ENCODE results near the gene MOV10L1. TPM values are rescaled to one million over a fixed set of nuclear protein-coding genes. Genes with fewer than 3 reads are reported as not detected.

MOV10L1 gene
- total RNA-seq, 4 donors from 2014 or later, result 0.13 to 1.7 (median 1.6) TPM; not detected in 1

- H3K4me3 ChIP-seq (ENCODE audit: low read depth, poor library complexity, severe bottlenecking), result no peak overlapping the region
- intact Hi-C loops (cut with DNase I; ENCODE audit: low total_unique reads), result no loop called here
- DNase-seq (ENCODE audit: low spot score in 2 of 2), result no peak
- WGBS, 2 donors, result 88 to 91% methylated on average over 4 of the region's 4 CpGs
- no peak for TF ChIP-seq POLR2A (IDR thresholded peaks at IDR 0.05)
- no peak for TF ChIP-seq CTCF (IDR thresholded peaks at IDR 0.05)
These were observed 48.2 kb downstream of the MOV10L1 start for GRCh38 chr22:50138041-50138440.

- no peak for DNase-seq (ENCODE audit: low spot score in 2 of 2)
- H3K4me3 ChIP-seq (ENCODE audit: low read depth, poor library complexity, severe bottlenecking), result no peak overlapping the region
- WGBS, 2 donors, result 85 to 87% methylated on average over 9 of the region's 9 CpGs
- intact Hi-C loops (cut with DNase I; ENCODE audit: low total_unique reads), result no loop called here
- TF ChIP-seq POLR2A (IDR thresholded peaks at IDR 0.05) (no peak), CTCF (IDR thresholded peaks at IDR 0.05) (no peak)
These were observed 49.2 kb downstream of the MOV10L1 start for GRCh38 chr22:50138988-50139387.

- 78 to 79% methylated on average over 15 of the region's 15 CpGs for WGBS, 2 donors
These were observed 50.1 kb downstream of the MOV10L1 start for GRCh38 chr22:50139843-50140415.

GRCh38 chr22:50140615-50141014 is 50.8 kb downstream of the MOV10L1 start:
- TF ChIP-seq POLR2A (IDR thresholded peaks at IDR 0.05) (no peak), CTCF (IDR thresholded peaks at IDR 0.05) (no peak)
- no peak overlapping the region for H3K4me3 ChIP-seq (ENCODE audit: low read depth, poor library complexity, severe bottlenecking)
- WGBS, 2 donors, result 73 to 84% methylated on average over 3 of the region's 3 CpGs
- peak in 1 of 2 donors; percentile 28 for DNase-seq (ENCODE audit: low spot score in 2 of 2)
- intact Hi-C loops (cut with DNase I; ENCODE audit: low total_unique reads), result no loop called here

More at GRCh38 chr22:50139843-50140415, 50.1 kb downstream of the MOV10L1 start:
- no peak overlapping the region for H3K4me3 ChIP-seq (ENCODE audit: low read depth, poor library complexity, severe bottlenecking)
- no peak for TF ChIP-seq POLR2A (IDR thresholded peaks at IDR 0.05)
- TF ChIP-seq CTCF (IDR thresholded peaks at IDR 0.05), result no peak
- peak in 1 of 2 donors; percentile 78 for DNase-seq (ENCODE audit: low spot score in 2 of 2)
- intact Hi-C loops (cut with DNase I; ENCODE audit: low total_unique reads), result no loop called here

- H3K4me3 ChIP-seq (ENCODE audit: low read depth, poor library complexity, severe bottlenecking), result no peak overlapping the region
- TF ChIP-seq CTCF (IDR thresholded peaks at IDR 0.05) (no peak), POLR2A (IDR thresholded peaks at IDR 0.05) (no peak)
- DNase-seq (ENCODE audit: low spot score in 2 of 2), result peak in 1 of 2 donors; percentile 49
- intact Hi-C loops (cut with DNase I; ENCODE audit: low total_unique reads), result no loop called here
- 81 to 91% methylated on average over 6 of the region's 6 CpGs for WGBS, 2 donors
These were observed 51.7 kb downstream of the MOV10L1 start for GRCh38 chr22:50141462-50141861.

GRCh38 chr22:50141891-50142363 is 52.1 kb downstream of the MOV10L1 start:
- 57 to 58% methylated on average over 11 of the region's 11 CpGs for WGBS, 2 donors
- no peak overlapping the region for H3K4me3 ChIP-seq (ENCODE audit: low read depth, poor library complexity, severe bottlenecking)
- intact Hi-C loops (cut with DNase I; ENCODE audit: low total_unique reads), result no loop called here
- TF ChIP-seq CTCF (IDR thresholded peaks at IDR 0.05), result no peak
- TF ChIP-seq POLR2A (IDR thresholded peaks at IDR 0.05), result no peak
- DNase-seq (ENCODE audit: low spot score in 2 of 2), result peak in 1 of 2 donors; percentile 43

Data from lower leg skin (tissue), 4 donors.